Right lobe of liver (tissue), 4 donors: Measurements from ENCODE around the gene TMEM144.

ENCODE experiments used
- POLR2A ChIP-seq: fragments of 450-650 bp; IDR thresholded peaks from one replicate; pipeline ENCODE4 v1.6.1; 2017; ENCODE audit warnings: antibody characterized with exemption, mild to moderate bottlenecking
- TF ChIP-seq, protein P1 (sequence below), 4 donors: fragments of 200-600 bp in 3 of 4; fragments of 450-650 bp in 1 of 4; IDR thresholded peaks; one replicate each; pipeline versions ENCODE4 v1.5.1 to v1.8.0; 2016 to 2022; ENCODE audit warnings: antibody characterized with exemption in 4 of 4, mild to moderate bottlenecking in 2 of 4
- donor health status: DM: no; HTN: no; CAD: no.
- donor health status: DM: no; HTN: no; CAD: no.
- donor health status: DM: no; HTN: yes; CAD: no.

DNA sequence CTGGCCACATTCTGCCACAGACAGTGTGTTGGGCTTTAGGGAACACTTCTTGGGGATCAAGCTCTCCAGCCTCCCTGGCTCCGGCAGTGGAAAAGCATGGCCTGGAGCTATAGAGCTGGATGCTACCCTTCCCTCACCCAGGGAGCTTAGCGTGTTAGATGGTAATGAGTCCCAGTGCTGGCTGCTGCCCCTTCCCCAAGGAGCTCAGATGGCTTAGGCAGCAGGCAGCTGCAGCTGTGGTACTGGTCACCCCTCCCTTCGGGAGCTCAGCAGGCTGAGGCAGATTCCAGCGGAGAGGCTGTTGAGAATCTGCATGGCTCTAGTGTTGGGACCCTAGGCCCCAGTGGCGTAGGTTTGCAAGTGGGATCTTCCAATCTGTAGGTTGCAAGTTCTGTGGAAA, 19.5 kb downstream of the TMEM144 start:
- TF ChIP-seq, protein P1, sequence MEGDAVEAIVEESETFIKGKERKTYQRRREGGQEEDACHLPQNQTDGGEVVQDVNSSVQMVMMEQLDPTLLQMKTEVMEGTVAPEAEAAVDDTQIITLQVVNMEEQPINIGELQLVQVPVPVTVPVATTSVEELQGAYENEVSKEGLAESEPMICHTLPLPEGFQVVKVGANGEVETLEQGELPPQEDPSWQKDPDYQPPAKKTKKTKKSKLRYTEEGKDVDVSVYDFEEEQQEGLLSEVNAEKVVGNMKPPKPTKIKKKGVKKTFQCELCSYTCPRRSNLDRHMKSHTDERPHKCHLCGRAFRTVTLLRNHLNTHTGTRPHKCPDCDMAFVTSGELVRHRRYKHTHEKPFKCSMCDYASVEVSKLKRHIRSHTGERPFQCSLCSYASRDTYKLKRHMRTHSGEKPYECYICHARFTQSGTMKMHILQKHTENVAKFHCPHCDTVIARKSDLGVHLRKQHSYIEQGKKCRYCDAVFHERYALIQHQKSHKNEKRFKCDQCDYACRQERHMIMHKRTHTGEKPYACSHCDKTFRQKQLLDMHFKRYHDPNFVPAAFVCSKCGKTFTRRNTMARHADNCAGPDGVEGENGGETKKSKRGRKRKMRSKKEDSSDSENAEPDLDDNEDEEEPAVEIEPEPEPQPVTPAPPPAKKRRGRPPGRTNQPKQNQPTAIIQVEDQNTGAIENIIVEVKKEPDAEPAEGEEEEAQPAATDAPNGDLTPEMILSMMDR (IDR thresholded peaks at IDR 0.05), result no peak
- no peak for TF ChIP-seq POLR2A
